ENCODE data around the gene HNRNPF. TPM values are rescaled to one million over a fixed set of nuclear protein-coding genes. Genes with fewer than 3 reads are reported as not detected.

Gene HNRNPF
- total RNA-seq, 3 donors from 2014 or later = 212 to 229 (median 227) TPM

GRCh38 chr10:43410345-43410744 lies 1.4 kb upstream of the HNRNPF start:
- no peak for ATAC-seq
- intact Hi-C loops (cut with DNase I, micrococcal nuclease) = no loop called here
- peaks cover 12% of the 10 kb centered on the region for H3K4me1 ChIP-seq (ENCODE audit: low read depth)

GRCh38 chr10:43409385-43410109 lies 561 bp upstream of the HNRNPF start:
- Histone ChIP-seq H3K9me3 (no peaks in the 10 kb centered on the region), H3K4me1 (ENCODE audit: low read depth) (peaks cover 20% of the 10 kb centered on the region), H3K4me3 (peak overlapping the region; percentile 78), H3K36me3 (ENCODE audit: low read depth) (no peaks in the 10 kb centered on the region)
- ATAC-seq = peak; percentile 19
- TF ChIP-seq, protein P1, sequence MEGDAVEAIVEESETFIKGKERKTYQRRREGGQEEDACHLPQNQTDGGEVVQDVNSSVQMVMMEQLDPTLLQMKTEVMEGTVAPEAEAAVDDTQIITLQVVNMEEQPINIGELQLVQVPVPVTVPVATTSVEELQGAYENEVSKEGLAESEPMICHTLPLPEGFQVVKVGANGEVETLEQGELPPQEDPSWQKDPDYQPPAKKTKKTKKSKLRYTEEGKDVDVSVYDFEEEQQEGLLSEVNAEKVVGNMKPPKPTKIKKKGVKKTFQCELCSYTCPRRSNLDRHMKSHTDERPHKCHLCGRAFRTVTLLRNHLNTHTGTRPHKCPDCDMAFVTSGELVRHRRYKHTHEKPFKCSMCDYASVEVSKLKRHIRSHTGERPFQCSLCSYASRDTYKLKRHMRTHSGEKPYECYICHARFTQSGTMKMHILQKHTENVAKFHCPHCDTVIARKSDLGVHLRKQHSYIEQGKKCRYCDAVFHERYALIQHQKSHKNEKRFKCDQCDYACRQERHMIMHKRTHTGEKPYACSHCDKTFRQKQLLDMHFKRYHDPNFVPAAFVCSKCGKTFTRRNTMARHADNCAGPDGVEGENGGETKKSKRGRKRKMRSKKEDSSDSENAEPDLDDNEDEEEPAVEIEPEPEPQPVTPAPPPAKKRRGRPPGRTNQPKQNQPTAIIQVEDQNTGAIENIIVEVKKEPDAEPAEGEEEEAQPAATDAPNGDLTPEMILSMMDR (IDR thresholded peaks at IDR 0.05) = no peak
- DNase-seq = peak; percentile 75 to 84 (median 82)
- intact Hi-C loops (cut with DNase I, micrococcal nuclease) = no loop called here

More at GRCh38 chr10:43410345-43410744, 1.4 kb upstream of the HNRNPF start:
- no peak for DNase-seq
- TF ChIP-seq, protein P1 (IDR thresholded peaks at IDR 0.05) = no peak
- H3K9me3 ChIP-seq = no peaks in the 10 kb centered on the region
- H3K36me3 ChIP-seq (ENCODE audit: low read depth) = no peaks in the 10 kb centered on the region
- no peak overlapping the region for H3K4me3 ChIP-seq

GRCh38 chr10:43408331-43408709 lies 666 bp downstream of the HNRNPF start:
- DNase-seq (no peak), ATAC-seq (no peak)
- Histone ChIP-seq H3K4me1 (ENCODE audit: low read depth) (peaks cover 32% of the 10 kb centered on the region), H3K4me3 (peak overlapping the region; percentile 78), H3K9me3 (no peaks in the 10 kb centered on the region), H3K36me3 (ENCODE audit: low read depth) (no peaks in the 10 kb centered on the region)
- TF ChIP-seq, protein P1 (IDR thresholded peaks at IDR 0.05) = no peak
- intact Hi-C loops (cut with DNase I, micrococcal nuclease) = no loop called here

DNA sequence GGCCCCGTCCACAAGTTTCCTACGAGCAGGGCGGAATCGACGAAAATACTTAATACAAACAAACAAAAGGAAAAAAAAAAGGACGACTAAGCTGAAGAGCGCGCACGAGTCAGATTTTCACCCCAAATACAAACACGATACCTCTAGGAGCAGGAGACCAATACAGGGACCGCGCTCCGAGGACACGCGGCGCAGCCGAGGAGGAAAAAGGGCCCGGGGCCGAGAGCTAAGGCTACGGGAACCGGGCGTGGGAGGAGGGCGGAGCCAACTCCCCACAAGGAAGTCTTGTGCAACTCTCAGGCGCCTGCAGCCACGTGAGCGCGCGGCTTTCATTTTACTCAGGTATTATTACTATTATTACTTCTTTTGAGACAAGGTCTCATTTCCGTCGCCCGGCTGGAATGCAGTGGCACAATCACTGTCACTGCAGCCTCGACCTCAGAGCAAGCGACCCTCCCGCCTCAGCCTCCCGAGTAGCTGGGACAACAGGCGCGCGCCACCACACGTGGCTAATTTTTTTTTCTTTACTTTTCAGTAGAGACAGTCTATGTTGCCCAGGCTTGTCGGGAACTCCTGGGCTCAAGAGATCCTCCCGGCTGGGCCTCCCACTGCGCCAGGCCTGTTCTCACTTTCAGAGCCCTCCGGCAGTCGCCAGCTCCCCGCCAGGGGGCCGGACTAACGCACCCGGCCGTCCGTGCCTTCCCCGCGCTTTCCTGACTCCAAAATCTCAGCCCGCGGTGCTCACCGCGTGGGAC lies 1.2 kb downstream of the HNRNPF start:
- intact Hi-C loops (cut with DNase I, micrococcal nuclease) = no loop called here
- DNase-seq (peak; percentile 91 to 97 (median 96)), ATAC-seq (peak; percentile 73)
- H3K4me1 ChIP-seq (ENCODE audit: low read depth) = peaks cover 38% of the 10 kb centered on the region
- H3K36me3 ChIP-seq (ENCODE audit: low read depth) = no peaks in the 10 kb centered on the region
- TF ChIP-seq, protein P1 (IDR thresholded peaks at IDR 0.05) = no peak
- no peaks in the 10 kb centered on the region for H3K9me3 ChIP-seq
- peak overlapping the region; percentile 78 for H3K4me3 ChIP-seq

DNA sequence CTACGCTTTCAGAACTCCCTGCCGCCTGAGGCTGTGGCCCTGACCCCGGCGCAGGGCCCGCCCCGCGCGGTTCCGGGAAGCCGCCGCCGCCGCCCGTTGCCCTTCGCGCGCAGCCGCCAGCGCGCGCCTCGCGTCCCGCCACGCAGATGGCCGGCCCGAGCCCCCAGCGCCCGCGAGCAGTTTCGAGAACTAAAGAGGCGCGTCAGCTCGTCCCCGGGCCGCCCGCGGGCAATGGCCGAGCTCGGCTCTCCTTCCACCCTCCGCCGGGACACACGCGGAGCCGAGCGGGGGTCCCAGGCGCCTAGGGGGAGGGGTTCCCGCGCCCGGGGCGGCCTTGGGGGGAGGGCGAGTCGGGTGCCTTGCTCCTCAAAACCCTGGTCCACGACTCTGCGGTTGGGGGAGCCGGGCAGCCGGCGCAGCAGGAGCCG lies 1.8 kb downstream of the HNRNPF start:
- intact Hi-C loops (cut with DNase I, micrococcal nuclease) = no loop called here
- Histone ChIP-seq H3K4me3 (peak overlapping the region; percentile 78), H3K36me3 (ENCODE audit: low read depth) (no peaks in the 10 kb centered on the region), H3K4me1 (ENCODE audit: low read depth) (peaks cover 41% of the 10 kb centered on the region), H3K9me3 (no peaks in the 10 kb centered on the region)
- TF ChIP-seq, protein P1 (IDR thresholded peaks at IDR 0.05) = no peak
- ATAC-seq (peak; percentile 42), DNase-seq (peak; percentile 71 to 80 (median 78))

Measured in mucosa of descending colon (tissue), 3 donors.